Fibroblast of skin of scalp (primary cell): ENCODE results near the gene SMARCD2.
"Not testable (repeated sequence)": the region's sequence is repeated elsewhere in the genome, so short reads cannot be mapped to it uniquely, and the experiment has no call there.

Experiments
- DNase-seq: peaks from one replicate; pipeline ENCODE4 v3.0.0-alpha.2; 2013

SMARCD2 gene

GRCh38 chr17:63800783-63801182 is 41.7 kb downstream of the SMARCD2 start:
- no peak for DNase-seq

- DNase-seq = peak; percentile 7
These were observed 43.8 kb downstream of the SMARCD2 start for GRCh38 chr17:63798572-63799106.

- not testable (repeated sequence) for DNase-seq
These were observed 46.1 kb downstream of the SMARCD2 start for GRCh38 chr17:63796375-63796774.

DNA sequence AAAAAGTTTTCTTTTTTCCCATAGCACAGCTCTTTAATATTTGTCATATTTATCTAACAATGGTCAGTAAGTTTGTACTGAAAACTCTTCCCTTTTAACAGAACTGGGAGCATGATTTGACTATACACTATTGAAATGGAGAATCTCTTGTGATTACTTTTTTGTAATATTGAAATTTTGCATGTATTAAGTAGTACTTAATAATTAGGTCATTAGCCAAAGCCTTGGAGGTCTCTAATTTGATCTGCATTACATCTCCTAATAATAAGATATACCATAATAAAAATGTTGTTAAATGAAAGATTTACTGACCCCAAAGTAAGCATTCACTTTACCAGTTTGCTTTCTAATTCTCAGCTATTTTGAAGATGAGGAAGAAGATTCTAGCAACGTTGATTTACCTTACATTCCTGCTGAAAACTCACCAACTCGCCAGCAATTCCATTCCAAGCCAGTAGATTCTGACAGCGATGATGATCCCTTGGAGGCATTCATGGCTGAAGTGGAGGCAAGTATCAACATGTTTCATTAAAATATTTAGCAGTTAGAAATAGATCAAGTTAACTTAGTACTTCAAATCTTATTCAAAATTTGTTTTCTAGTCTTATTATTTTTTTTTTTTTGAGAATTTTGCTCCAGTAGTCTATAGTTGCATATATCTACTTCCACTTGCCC is 50.3 kb downstream of the SMARCD2 start:
- DNase-seq = no peak

- no peak for DNase-seq
These were observed 52.4 kb downstream of the SMARCD2 start for GRCh38 chr17:63790057-63790456.

GRCh38 chr17:63786971-63787711 is 55.3 kb downstream of the SMARCD2 start:
- no peak for DNase-seq

- no peak for DNase-seq
These were observed 56.4 kb downstream of the SMARCD2 start for GRCh38 chr17:63786117-63786516.

GRCh38 chr17:63785556-63785955 is 56.9 kb downstream of the SMARCD2 start:
- peak; percentile 21 for DNase-seq

- no peak for DNase-seq
These were observed 59.0 kb downstream of the SMARCD2 start for GRCh38 chr17:63783522-63783921.
